Lung (tissue), 12 donors: ENCODE results near the gene JMJD1C. TPM values are rescaled to one million over a fixed set of nuclear protein-coding genes. Genes with fewer than 3 reads are reported as not detected.
A peak's percentile ranks its signal among the peaks of the same experiment; 100 is the strongest.

Experiments
- ATAC-seq: fragments of 200-7000 bp; cut with Tn5 transposase; one replicate; pipeline ENCODE4 v1.9.1; 2020; ENCODE audit warnings: moderate number of reproducible peaks; ENCODE audit not compliant: insufficient read depth, low FRiP score
- DNase-seq, 3 donors: peaks; one replicate each; pipeline ENCODE4 v3.0.0-alpha.2; 2013 to 2017
- H3K27ac ChIP-seq, 2 donors: one replicate each; pipeline ENCODE4 v1.5.1; 2013; ENCODE audit warnings: mild to moderate bottlenecking in 2 of 2, moderate library complexity in 2 of 2, control low read depth in 1 of 2, inconsistent platforms in 1 of 2, low read depth in 1 of 2, low read length in 1 of 2
- H3K27me3 ChIP-seq, 3 donors: one replicate each; pipeline ENCODE4 v1.5.1; 2013; ENCODE audit warnings: low read length in 2 of 3; ENCODE audit not compliant: control insufficient read depth in 3 of 3, insufficient read depth in 3 of 3
- H3K36me3 ChIP-seq, 4 donors: one replicate each; pipeline ENCODE4 v1.5.1; 2013; ENCODE audit warnings: low read length in 4 of 4, mild to moderate bottlenecking in 1 of 4, moderate library complexity in 1 of 4; ENCODE audit not compliant: control insufficient read depth in 4 of 4, insufficient read depth in 4 of 4
- H3K4me1 ChIP-seq, 5 donors: one replicate each; pipeline ENCODE4 v1.5.1; 2013; ENCODE audit warnings: low read length in 5 of 5, mild to moderate bottlenecking in 2 of 5, moderate library complexity in 1 of 5; ENCODE audit not compliant: control insufficient read depth in 5 of 5, insufficient read depth in 5 of 5
- H3K4me3 ChIP-seq: one replicate; pipeline ENCODE4 v1.5.1; 2013; ENCODE audit warnings: mild to moderate bottlenecking, control low read depth, moderate library complexity
- H3K9ac ChIP-seq, 2 donors: one replicate each; pipeline ENCODE4 v1.5.1; 2013; ENCODE audit warnings: low read length in 2 of 2, control low read depth in 1 of 2; ENCODE audit not compliant: insufficient read depth in 1 of 2
- H3K9me3 ChIP-seq, 4 donors: one replicate each; pipeline ENCODE4 v1.5.1; 2013; ENCODE audit warnings: low read length in 3 of 4, mild to moderate bottlenecking in 1 of 4, moderate library complexity in 1 of 4; ENCODE audit not compliant: control insufficient read depth in 4 of 4, insufficient read depth in 3 of 4
- whole genome bisulfite sequencing, 2 donors: extraction: QIAGEN DNeasy Blood & Tissue Kit; methylation state at CpG; one replicate each; pipeline ENCODE4 v1.1.7; 2013; 5-methylcytosine and 5-hydroxymethylcytosine counted together
- polyA plus RNA-seq, 2 donors: library from polyadenylated mRNA; stranded (reverse); fragments of 200-250 nt; gene quantifications; one replicate each; pipeline ENCODE4 v1.2.1, GENCODE V29; 2013
- total RNA-seq, 2 donors: library from RNA; depleted of rRNA in 1 of 2; stranded (reverse); fragments of >200 nt in 1 of 2; gene quantifications; one replicate each; pipeline ENCODE4 v1.2.1, GENCODE V29; 2014 to 2021
- TF ChIP-seq, protein P1 (sequence below): IDR thresholded peaks from 2 replicates; pipeline ENCODE4 v1.5.1; 2012; ENCODE audit warnings: mild to moderate bottlenecking; ENCODE audit errors: control extremely low read depth, extremely low read depth
- donor health status: control.
- donor health status: control.
- donor health status: Bipolar disorder and iron deficiency.
- donor health status: healthy.
- donor health status: DM: yes; HTN: yes; CAD: no.

JMJD1C gene
- total and polyA plus RNA-seq, 4 donors = 30.5 to 233 (median 71.2) TPM

DNA sequence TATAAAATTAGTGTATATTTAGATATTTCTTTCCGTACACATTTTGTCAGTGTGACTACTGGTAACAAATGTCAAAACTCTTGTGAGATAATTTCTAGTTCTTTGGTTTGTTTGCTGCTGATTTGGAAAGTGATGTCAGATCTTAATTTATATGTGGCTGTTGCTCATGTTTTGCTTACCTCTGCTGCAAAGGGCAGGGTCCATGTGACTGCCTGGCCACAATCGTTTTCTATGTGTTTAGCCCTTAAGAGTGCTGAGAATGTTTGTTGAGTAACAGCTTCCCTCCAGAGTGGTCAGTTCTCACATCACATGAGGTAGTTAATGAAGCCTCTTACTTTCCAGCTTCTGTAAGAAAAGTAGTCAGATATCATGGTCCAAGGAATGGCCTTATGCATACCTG is 328.5 kb downstream of the JMJD1C start:
- no peak overlapping the region for H3K4me3 ChIP-seq
- H3K27me3 ChIP-seq = no peaks in the 10 kb centered on the region
- H3K9me3 ChIP-seq = no peaks in the 10 kb centered on the region
- peaks cover 0 to 3% (median under 1%) of the 10 kb centered on the region in 4 donors for H3K36me3 ChIP-seq
- 45 to 47% methylated on average over 2 of the region's 2 CpGs for WGBS, 2 donors
- DNase-seq (no peak), ATAC-seq (no peak)
- TF ChIP-seq, protein P1, sequence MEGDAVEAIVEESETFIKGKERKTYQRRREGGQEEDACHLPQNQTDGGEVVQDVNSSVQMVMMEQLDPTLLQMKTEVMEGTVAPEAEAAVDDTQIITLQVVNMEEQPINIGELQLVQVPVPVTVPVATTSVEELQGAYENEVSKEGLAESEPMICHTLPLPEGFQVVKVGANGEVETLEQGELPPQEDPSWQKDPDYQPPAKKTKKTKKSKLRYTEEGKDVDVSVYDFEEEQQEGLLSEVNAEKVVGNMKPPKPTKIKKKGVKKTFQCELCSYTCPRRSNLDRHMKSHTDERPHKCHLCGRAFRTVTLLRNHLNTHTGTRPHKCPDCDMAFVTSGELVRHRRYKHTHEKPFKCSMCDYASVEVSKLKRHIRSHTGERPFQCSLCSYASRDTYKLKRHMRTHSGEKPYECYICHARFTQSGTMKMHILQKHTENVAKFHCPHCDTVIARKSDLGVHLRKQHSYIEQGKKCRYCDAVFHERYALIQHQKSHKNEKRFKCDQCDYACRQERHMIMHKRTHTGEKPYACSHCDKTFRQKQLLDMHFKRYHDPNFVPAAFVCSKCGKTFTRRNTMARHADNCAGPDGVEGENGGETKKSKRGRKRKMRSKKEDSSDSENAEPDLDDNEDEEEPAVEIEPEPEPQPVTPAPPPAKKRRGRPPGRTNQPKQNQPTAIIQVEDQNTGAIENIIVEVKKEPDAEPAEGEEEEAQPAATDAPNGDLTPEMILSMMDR = no peak
- no peak overlapping the region for H3K9ac ChIP-seq
- peaks cover 0 to 14% (median 7%) of the 10 kb centered on the region in 5 donors for H3K4me1 ChIP-seq
- H3K27ac ChIP-seq = no peak overlapping the region

DNA sequence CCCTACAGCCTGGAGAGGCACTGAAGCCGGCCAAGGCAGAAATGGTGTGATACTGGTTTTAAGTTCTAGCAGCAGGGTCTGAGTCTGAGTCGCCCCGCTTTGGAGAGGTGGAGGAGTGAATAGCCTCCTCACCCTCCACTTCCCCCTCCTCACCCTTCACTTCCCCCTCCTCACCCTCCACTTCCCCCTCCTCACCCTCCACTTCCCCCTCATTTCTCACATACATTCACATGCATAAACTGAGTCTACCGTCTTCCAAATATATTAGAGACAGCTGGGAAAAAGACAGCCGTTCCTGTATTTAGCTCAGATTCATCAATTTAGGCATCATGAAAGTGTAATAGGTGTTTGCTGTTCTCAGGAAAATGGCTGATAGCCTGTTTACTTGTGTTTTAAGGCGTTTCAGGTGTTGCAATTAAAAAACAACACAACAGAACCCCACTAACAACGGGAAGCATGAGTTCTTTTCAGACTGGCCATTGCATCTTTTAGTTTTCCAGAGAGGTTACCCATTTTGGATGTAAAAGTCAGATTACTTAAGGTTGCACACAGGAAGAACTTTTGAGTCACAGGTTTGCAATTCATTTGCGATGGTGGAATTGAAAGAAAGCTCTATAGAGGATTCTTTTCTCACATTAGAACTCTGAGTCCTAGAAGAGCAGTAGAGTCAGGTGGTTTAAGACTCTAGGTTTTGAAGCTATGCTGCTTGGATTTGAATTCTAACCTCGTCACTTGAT is 331.8 kb downstream of the JMJD1C start:
- H3K9ac ChIP-seq = peak overlapping the region; percentile 81 to 89
- no peaks in the 10 kb centered on the region for H3K27me3 ChIP-seq
- 11 to 13% methylated on average over 9 of the region's 9 CpGs for WGBS, 2 donors
- DNase-seq = peak in 2 of 3 donors; percentile 24 to 45
- peaks cover 0 to 11% (median 7%) of the 10 kb centered on the region in 5 donors for H3K4me1 ChIP-seq
- H3K4me3 ChIP-seq = peak overlapping the region; percentile 84
- H3K27ac ChIP-seq = peak overlapping the region; percentile 90 to 91
- TF ChIP-seq, protein P1 = no peak
- no peaks in the 10 kb centered on the region for H3K9me3 ChIP-seq
- H3K36me3 ChIP-seq = no peaks in the 10 kb centered on the region
- no peak for ATAC-seq

DNA sequence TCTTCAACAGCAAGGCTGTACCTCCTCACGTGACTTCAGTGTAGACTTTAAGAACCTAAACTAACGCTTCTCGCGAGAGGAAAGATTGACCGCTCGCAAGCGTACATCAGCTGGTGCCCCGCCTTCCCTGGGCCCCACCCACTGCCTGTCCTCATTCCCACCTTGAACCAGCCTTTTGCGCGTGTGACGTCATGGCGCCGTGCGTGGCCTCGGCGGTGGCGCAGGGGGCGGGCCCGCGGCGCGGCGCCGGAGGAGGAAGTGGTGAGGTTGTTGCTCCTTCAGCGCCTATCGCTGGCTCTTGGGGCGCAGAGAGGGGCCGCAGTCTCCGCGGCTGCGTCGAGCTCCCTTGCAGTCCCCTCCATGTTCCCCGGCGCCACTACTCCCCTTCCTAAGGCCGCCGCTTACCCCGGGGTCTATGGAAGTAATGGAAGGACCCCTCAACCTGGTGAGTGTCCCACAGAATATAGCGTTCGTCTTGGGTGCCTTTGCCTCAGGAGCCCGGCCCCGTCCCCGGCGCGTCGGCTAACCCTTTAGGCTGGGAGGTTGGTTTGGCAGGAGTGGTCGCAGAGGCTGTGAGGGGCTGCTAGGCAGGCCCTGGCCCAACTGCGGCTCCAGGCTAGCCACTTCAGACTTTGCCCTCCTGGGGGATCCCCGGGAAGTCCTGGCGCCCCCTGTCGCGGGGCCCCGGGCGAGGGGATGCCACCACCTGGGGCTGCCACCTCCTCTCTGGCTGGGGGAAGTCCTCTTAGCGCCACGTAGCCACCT is 332.5 kb downstream of the JMJD1C start, which contains the start of gene NRBF2:
NRBF2 (plus strand) TSS at position 273 of the 765 bp plus-strand sequence; CDS start at position 416, 143 bp downstream.
- peaks cover 0 to 11% (median 7%) of the 10 kb centered on the region in 5 donors for H3K4me1 ChIP-seq

More for the DNA sequence above, 332.5 kb downstream of the JMJD1C start, which contains the start of gene NRBF2:
- peak within 1 kb of the TSS; percentile 90 to 91 for H3K27ac ChIP-seq
- DNase-seq = peak; percentile 98
- H3K27me3 ChIP-seq = no peaks in the 10 kb centered on the region
- 0 to 1% methylated on average over 54 to 55 of the region's 55 CpGs for WGBS, 2 donors
- H3K9ac ChIP-seq = peak within 1 kb of the TSS; percentile 81 to 89
- H3K4me3 ChIP-seq = peak within 1 kb of the TSS; percentile 84
- H3K36me3 ChIP-seq = no peaks in the 10 kb centered on the region
- no peaks in the 10 kb centered on the region for H3K9me3 ChIP-seq
- ATAC-seq = peak; percentile 99
- TF ChIP-seq, protein P1 = no peak
